ENCODE measurements around the gene ZDHHC21.

ZDHHC21 gene

GRCh38 chr9:14693251-14693861 lies at the start of gene ZDHHC21:
Gene ZDHHC21, minus strand, starts transcription at chr9:14693432. Its CDS starts 19,092 bp downstream, at chr9:14674340.
- peak within 1 kb of the TSS; percentile 72 for H3K4me3 ChIP-seq (ENCODE audit: low read depth, low read length)
- no peak for TF ChIP-seq CTCF (IDR thresholded peaks at IDR 0.05; ENCODE audit: low read depth, low read length)

- TF ChIP-seq CTCF (IDR thresholded peaks at IDR 0.05; ENCODE audit: low read depth, low read length): no peak
- H3K4me3 ChIP-seq (ENCODE audit: low read depth, low read length): no peak overlapping the region
Measured at GRCh38 chr9:14741369-14741768, 48.1 kb upstream of the ZDHHC21 start.

- TF ChIP-seq CTCF (IDR thresholded peaks at IDR 0.05; ENCODE audit: low read depth, low read length): no peak
- no peak overlapping the region for H3K4me3 ChIP-seq (ENCODE audit: low read depth, low read length)
Measured at GRCh38 chr9:14733133-14733532, 39.9 kb upstream of the ZDHHC21 start.

GRCh38 chr9:14731294-14731981 lies 38.2 kb upstream of the ZDHHC21 start:
- H3K4me3 ChIP-seq (ENCODE audit: low read depth, low read length): no peak overlapping the region
- no peak for TF ChIP-seq CTCF (IDR thresholded peaks at IDR 0.05; ENCODE audit: low read depth, low read length)

- H3K4me3 ChIP-seq (ENCODE audit: low read depth, low read length): no peak overlapping the region
- no peak for TF ChIP-seq CTCF (IDR thresholded peaks at IDR 0.05; ENCODE audit: low read depth, low read length)
Measured at GRCh38 chr9:14730461-14730898, 37.2 kb upstream of the ZDHHC21 start.

- TF ChIP-seq CTCF (IDR thresholded peaks at IDR 0.05; ENCODE audit: low read depth, low read length): no peak
- no peak overlapping the region for H3K4me3 ChIP-seq (ENCODE audit: low read depth, low read length)
Measured at GRCh38 chr9:14723301-14723700, 30.1 kb upstream of the ZDHHC21 start.

- H3K4me3 ChIP-seq (ENCODE audit: low read depth, low read length): no peak within 1 kb of the TSS
Measured at GRCh38 chr9:14722391-14723035, 29.3 kb upstream of the ZDHHC21 start, which contains the start of gene CER1. Gene CER1, minus strand, starts transcription at chr9:14722733. Its CDS starts 61 bp downstream, at chr9:14722672.

More at GRCh38 chr9:14722391-14723035, 29.3 kb upstream of the ZDHHC21 start, which contains the start of gene CER1:
- TF ChIP-seq CTCF (IDR thresholded peaks at IDR 0.05; ENCODE audit: low read depth, low read length): no peak
